Posterior cingulate gyrus (tissue), 11 donors: ENCODE results near the gene ZXDC.
A peak's percentile ranks its signal among the peaks of the same experiment; 100 is the strongest.

Source experiments
- DNase-seq, 10 donors: peaks; one replicate each; pipeline versions ENCODE4 v3.0.0 to v3.0.0-alpha.2; 2020 to 2021; ENCODE audit warnings: mixed read lengths in 3 of 10
- intact Hi-C: fragments of 100-400 bp; cut with DNase I; formaldehyde crosslinking; loops from one replicate; pipeline ENCODE4 v1.15.1; 2023

ZXDC gene

DNA sequence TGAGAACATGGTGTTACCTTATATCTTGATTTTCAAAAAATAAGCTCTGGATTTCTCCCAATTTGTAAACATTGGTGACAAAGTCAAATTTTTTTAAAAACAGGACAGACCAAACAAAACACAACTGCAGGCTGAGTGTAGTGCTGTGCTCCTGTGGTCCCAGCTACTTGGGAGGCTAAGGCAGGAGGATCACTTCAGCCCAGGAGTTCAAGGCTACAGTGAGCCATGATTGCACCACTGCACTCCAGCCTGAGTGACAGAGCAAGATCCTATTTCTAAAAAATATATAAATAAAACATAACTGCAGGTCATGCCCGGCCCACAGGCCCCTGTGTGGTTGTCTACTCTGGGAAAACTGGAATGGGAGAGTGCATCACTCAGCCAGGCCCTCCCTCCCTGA lies 4.0 kb upstream of the ZXDC start:
- intact Hi-C loops: loop anchor here (10.0 kb wide), 2 partner anchors 85 to 215 kb away; partner anchors contain the start of gene CFAP100

GRCh38 chr3:126478581-126479310 lies 3.1 kb upstream of the ZXDC start:
- intact Hi-C loops: loop anchor here (10.0 kb wide), 2 partner anchors 84 to 214 kb away; partner anchors contain the start of gene CFAP100
- DNase-seq: peak in 3 of 10 donors; percentile 27 to 55 (median 39)

More for the DNA sequence above, 4.0 kb upstream of the ZXDC start:
- peak in 1 of 10 donors; percentile 47 for DNase-seq

- DNase-seq: peak in 1 of 10 donors; percentile 27
- intact Hi-C loops: loop anchor here (10.0 kb wide), 2 partner anchors 82 to 212 kb away; partner anchors contain the start of gene CFAP100
Measured at GRCh38 chr3:126477061-126477380, 1.3 kb upstream of the ZXDC start.

DNA sequence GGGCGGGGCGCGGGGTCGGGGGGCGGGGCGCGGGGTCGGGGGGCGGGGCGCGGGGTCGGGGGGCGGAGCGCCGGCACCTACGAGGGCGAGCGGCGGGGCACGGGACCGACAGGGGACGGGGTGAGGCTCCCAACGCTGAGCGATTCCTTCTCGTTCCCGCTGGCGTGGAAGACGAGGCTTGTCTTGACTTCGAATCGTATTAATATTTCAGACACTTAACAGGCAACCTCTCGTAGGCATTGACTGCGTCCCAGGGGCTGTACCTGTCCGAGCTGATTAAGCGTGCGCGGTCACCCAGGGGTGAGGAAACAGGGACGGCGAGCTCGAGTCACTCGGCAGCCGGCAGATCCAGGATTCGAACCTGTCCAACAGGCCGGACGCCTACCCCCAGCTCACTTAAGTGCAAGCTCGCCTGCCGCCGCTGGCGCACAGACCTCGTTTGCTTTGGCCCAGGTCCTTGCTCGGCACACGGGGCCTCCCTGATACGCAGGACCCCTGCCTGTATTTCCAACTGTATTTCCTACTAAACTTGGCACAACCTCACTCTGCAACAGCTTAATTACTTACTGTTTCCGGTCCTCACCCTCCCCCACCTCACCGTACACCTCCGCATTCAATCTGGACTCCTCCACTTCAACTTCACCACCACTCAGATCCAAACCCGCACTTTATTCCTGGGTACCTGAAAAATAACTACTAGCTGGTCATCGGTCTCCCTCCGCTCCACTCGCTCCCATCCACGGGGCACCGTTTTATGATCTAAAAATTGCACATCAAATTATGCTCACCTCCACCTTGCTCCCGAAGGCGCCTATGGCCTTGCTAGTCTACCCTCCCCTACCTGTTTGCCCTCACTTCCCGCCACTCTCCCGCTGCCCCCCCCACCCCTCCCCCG lies 722 bp upstream of the ZXDC start:
- intact Hi-C loops: loop anchor here (10.0 kb wide), 2 partner anchors 82 to 212 kb away; partner anchors contain the start of gene CFAP100
- DNase-seq: peak in 7 of 10 donors; percentile 21 to 91 (median 41)

- DNase-seq: peak in 4 of 10 donors; percentile 24 to 84 (median 78)
- intact Hi-C loops: loop anchor here (1.0 to 10.0 kb wide), 3 partner anchors 80 to 210 kb away; partner anchors contain the start of genes CFAP100 and KLF15
Measured at GRCh38 chr3:126474498-126475412, 936 bp downstream of the ZXDC start.

GRCh38 chr3:126473292-126474168 lies 2.2 kb downstream of the ZXDC start:
- DNase-seq: peak in 1 of 10 donors; percentile 28
- intact Hi-C loops: loop anchor here (10.0 kb wide), 2 partner anchors 79 to 209 kb away; partner anchors contain the start of gene CFAP100

DNA sequence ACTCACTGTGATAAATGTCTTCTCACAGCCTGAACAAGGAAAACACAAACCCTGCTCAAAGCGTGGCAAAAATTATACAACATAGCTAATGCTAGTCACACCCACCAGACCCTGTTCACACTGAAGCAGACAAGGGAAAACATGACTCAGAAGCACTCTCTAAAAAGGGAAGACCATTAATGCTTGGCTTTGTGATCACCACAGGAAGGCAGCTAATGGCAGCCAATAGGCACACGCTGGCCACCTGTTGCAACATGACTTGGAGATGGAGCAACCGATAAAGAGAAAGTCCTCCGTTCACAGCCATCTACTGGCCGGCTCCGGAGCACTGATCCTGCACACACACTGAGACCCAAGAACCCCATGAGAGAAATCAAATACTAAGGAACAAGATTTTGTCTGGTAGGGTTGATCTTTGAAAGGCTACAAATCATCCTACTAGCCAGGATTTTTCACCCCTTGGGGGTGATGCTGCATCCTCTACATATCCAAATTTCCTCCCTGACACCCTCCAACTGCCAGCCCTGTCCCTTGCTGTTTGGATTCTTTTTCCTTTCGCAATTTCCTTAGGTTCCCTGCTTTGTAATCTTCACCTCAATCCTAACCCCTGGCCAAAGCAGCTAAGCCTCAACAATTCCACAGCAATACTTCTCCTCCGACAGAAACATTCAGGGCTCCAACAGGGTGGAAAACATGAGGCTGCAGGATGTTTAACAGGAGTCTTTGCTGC lies 3.2 kb downstream of the ZXDC start:
- peak in 7 of 10 donors; percentile 37 to 92 (median 63) for DNase-seq
- intact Hi-C loops: loop anchor here (10.0 kb wide), 2 partner anchors 78 to 208 kb away; partner anchors contain the start of gene CFAP100

GRCh38 chr3:126469479-126469878 lies 6.2 kb downstream of the ZXDC start:
- DNase-seq: peak in 1 of 10 donors; percentile 34
- intact Hi-C loops: no loop called here

DNA sequence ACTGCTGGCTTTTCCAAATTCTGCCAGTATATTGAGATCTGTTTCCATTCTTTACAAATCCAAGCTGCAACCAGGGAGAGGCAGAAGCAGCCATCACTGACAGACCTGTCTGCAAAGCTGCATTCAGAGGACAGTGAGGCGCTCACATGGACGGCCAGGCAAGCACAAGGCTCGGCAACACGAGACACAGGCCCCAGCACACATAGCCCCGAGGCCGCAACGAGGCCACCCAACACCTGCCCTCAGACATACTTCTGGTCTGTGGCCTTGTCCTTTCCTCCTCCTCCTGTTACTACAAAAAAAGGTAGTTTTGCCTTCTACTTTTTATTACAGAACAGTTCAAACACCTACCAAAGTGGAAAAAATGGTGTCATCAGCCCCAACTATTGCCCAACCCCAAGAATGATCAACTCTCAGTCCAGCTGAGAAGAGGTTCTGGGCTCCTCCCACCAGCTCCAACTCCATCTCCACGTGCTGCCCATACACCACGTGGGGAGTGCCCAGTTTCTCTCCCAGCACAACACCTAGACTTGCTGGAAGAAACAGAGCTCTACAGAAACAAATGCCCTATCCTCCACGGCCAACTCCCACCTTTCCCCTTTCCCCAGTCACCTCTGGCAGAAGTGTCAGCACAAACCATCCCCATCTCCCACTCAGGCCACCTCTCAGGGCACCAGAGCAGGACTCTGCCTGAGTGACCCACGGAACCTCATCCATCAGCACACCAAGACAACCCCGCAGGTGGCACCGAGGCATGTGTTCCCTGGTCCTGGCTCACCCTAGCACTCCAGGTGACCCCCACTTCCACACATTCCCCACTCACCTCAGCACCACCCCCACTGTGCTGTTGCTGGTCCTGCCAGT lies 7.4 kb downstream of the ZXDC start:
- DNase-seq: peak in 2 of 10 donors; percentile 3 to 69
- intact Hi-C loops: no loop called here

DNA sequence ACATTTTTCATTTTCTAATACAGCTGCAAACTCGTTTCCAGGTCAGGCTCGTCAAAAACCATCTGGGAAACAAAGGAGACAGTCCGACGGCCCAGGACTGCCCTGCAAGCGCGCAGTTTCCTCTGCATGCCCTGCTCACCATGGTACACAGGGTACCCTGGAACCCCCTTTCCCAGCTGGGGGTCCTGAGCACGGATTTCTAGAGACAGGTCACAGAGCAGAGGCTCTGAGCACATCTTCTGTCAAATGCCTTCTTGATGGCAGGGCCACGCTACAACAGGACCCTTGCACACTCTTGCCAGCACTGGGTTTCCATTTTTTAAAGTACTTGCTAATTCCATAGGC lies 8.1 kb downstream of the ZXDC start:
- peak in 1 of 10 donors; percentile 26 for DNase-seq
- intact Hi-C loops: no loop called here

DNA sequence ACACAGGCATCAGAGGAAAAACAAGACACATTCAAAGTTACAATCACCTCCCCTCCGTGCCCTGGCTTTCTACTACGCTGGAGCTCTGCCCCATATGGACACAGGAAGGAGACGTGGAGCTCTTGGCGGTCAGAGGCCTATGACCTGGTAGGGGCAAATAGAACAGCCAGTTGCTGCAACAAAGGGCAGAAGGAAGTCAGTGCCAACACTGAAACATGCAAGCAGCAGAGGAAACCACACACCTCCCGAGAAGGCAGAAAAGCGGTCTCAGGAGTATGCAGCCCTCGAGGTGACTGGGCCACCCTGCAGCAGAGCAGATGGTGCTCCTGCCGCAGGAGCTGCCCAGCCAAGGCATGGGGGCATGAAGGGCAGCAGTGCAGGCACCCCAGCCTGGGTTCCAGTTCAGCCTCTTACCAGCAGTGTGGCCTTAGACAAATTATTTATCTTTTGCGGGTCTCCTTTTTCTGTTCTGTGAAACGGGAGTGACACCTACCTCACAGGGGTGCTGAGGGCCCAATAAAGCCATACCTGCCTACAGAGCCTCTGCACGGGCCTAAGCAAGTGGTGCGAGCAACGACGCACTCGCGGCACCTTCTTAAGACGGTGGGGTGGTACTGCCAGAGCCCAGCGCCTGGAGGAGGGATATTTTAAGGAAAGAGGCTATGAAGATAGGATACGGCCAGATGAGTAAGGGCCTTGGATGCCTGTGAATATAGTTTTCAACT lies 8.6 kb downstream of the ZXDC start:
- peak in 2 of 10 donors; percentile 3 to 74 for DNase-seq
- intact Hi-C loops: no loop called here

- intact Hi-C loops: no loop called here
- DNase-seq: peak in 2 of 10 donors; percentile 9 to 78
Measured at GRCh38 chr3:126465928-126466544, 9.7 kb downstream of the ZXDC start.

- peak in 1 of 10 donors; percentile 76 for DNase-seq
- intact Hi-C loops: no loop called here
Measured at GRCh38 chr3:126464997-126465396, 10.7 kb downstream of the ZXDC start.

DNA sequence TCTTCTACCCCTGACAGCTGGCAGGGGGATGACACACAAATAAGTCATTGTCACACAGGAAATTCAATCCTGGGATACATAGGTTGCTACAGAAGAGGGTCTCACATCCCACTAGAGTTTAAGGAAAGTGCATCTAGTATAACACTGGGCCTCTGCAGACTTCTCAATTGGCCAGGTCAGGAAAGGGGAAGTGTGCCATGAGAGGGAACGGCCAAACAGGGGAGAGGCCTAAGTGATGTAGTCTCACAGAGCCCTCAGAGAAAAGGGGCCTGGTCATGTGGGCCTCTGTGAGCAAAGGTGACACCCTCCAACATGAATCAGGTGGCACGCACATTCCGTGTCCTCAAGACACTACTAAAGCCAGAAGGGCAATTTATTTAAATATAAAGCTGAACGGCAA lies 11.2 kb downstream of the ZXDC start:
- intact Hi-C loops: no loop called here

GRCh38 chr3:126464093-126464492 lies 11.6 kb downstream of the ZXDC start:
- intact Hi-C loops: no loop called here
- DNase-seq: no peak

More for the DNA sequence above, 11.2 kb downstream of the ZXDC start:
- peak in 1 of 10 donors; percentile 62 for DNase-seq

- intact Hi-C loops: no loop called here
- DNase-seq: no peak
Measured at GRCh38 chr3:126463521-126463920, 12.2 kb downstream of the ZXDC start.
